Calu3 (cell line): Measurements from ENCODE around the gene MC5R. TPM values are rescaled to one million over a fixed set of nuclear protein-coding genes. Genes with fewer than 3 reads are reported as not detected.

ENCODE experiments used
- BruUV-seq: library from RNA; stranded (reverse); fragments of 400-500 nt; replicated peaks from 2 replicates; lab custom pipeline; 2021; lab: Mats Ljungman, UMichigan
- CTCF ChIA-PET: fragments of 300-600 bp; sonication (Branson Sonifier 250); formaldehyde crosslinking; loops from one replicate; lab custom pipeline; 2022; ENCODE audit warnings: antibody characterized with exemption; lab: Charles Lee
- DNase-seq: peaks from one replicate; pipeline ENCODE4 v3.0.0; 2022
- H3K27ac Mint-ChIP-seq: one replicate; pipeline ENCODE4 v1.8.0; 2022; ENCODE audit warnings: mixed read lengths; ENCODE audit not compliant: unreplicated experiment
- H3K27me3 Mint-ChIP-seq: one replicate; pipeline ENCODE4 v1.8.0; 2022; ENCODE audit warnings: mixed read lengths; ENCODE audit not compliant: unreplicated experiment
- H3K36me3 Mint-ChIP-seq: one replicate; pipeline ENCODE4 v1.8.0; 2022; ENCODE audit warnings: mild to moderate bottlenecking, moderate library complexity, mixed read lengths; ENCODE audit not compliant: insufficient read depth, unreplicated experiment
- H3K4me1 Mint-ChIP-seq: one replicate; pipeline ENCODE4 v1.8.0; 2022; ENCODE audit warnings: mild to moderate bottlenecking, low read depth, mixed read lengths; ENCODE audit not compliant: unreplicated experiment
- H3K4me3 Mint-ChIP-seq: one replicate; pipeline ENCODE4 v1.8.0; 2022; ENCODE audit warnings: mild to moderate bottlenecking, low read depth, moderate library complexity, mixed read lengths; ENCODE audit not compliant: unreplicated experiment
- H3K9me3 Mint-ChIP-seq: one replicate; pipeline ENCODE4 v1.8.0; 2022; ENCODE audit warnings: low read depth, mixed read lengths; ENCODE audit not compliant: unreplicated experiment
- intact Hi-C: fragments of 100-400 bp; cut with micrococcal nuclease; formaldehyde crosslinking; loops from one replicate; pipeline ENCODE4 v1.10.0; 2022; ENCODE audit not compliant: unreplicated experiment
- total RNA-seq: library from RNA; stranded (reverse); gene quantifications from 2 replicates; pipeline ENCODE4 v1.2.3, GENCODE V29; 2022
- TF ChIP-seq, protein P1 (sequence below): fragments of 200-600 bp; IDR thresholded peaks from one replicate; pipeline ENCODE4 v1.8.0; 2022; ENCODE audit warnings: antibody characterized with exemption; ENCODE audit not compliant: unreplicated experiment

The MC5R gene
- total RNA-seq, 1 experiment from 2014 or later: not detected

- H3K9me3 Mint-ChIP-seq: no peaks in the 10 kb centered on the region
- H3K27me3 Mint-ChIP-seq: no peaks in the 10 kb centered on the region
- peak overlapping the region; percentile 30 for H3K27ac Mint-ChIP-seq
- TF ChIP-seq, protein P1, sequence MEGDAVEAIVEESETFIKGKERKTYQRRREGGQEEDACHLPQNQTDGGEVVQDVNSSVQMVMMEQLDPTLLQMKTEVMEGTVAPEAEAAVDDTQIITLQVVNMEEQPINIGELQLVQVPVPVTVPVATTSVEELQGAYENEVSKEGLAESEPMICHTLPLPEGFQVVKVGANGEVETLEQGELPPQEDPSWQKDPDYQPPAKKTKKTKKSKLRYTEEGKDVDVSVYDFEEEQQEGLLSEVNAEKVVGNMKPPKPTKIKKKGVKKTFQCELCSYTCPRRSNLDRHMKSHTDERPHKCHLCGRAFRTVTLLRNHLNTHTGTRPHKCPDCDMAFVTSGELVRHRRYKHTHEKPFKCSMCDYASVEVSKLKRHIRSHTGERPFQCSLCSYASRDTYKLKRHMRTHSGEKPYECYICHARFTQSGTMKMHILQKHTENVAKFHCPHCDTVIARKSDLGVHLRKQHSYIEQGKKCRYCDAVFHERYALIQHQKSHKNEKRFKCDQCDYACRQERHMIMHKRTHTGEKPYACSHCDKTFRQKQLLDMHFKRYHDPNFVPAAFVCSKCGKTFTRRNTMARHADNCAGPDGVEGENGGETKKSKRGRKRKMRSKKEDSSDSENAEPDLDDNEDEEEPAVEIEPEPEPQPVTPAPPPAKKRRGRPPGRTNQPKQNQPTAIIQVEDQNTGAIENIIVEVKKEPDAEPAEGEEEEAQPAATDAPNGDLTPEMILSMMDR: no peak
- DNase-seq: no peak
- H3K4me3 Mint-ChIP-seq: no peak overlapping the region
- peaks cover 10% of the 10 kb centered on the region for H3K36me3 Mint-ChIP-seq
- intact Hi-C loops: no loop called here
- CTCF ChIA-PET: no interaction called here
- no TSS peak for BruUV-seq
- peaks cover 35% of the 10 kb centered on the region for H3K4me1 Mint-ChIP-seq
Measured at GRCh38 chr18:13796515-13796914, 27.4 kb upstream of the MC5R start.

GRCh38 chr18:13797157-13797611 is 26.8 kb upstream of the MC5R start:
- intact Hi-C loops: no loop called here
- no TSS peak for BruUV-seq
- CTCF ChIA-PET: interaction anchor here (1.6 kb wide), 1 partner anchor 12 kb away, joined by 3 read pairs; no protein-coding TSS in a partner anchor
- H3K4me1 Mint-ChIP-seq: peaks cover 35% of the 10 kb centered on the region
- H3K36me3 Mint-ChIP-seq: peaks cover 10% of the 10 kb centered on the region
- H3K27me3 Mint-ChIP-seq: no peaks in the 10 kb centered on the region
- H3K27ac Mint-ChIP-seq: peak overlapping the region; percentile 30
- TF ChIP-seq, protein P1: no peak
- DNase-seq: peak; percentile 28
- H3K4me3 Mint-ChIP-seq: peak overlapping the region; percentile 12
- H3K9me3 Mint-ChIP-seq: no peaks in the 10 kb centered on the region

- no peaks in the 10 kb centered on the region for H3K9me3 Mint-ChIP-seq
- CTCF ChIA-PET: interaction anchor here (1.0 kb wide), 1 partner anchor 72 kb away, joined by 3 read pairs; no protein-coding TSS in a partner anchor
- no peak overlapping the region for H3K4me3 Mint-ChIP-seq
- no peaks in the 10 kb centered on the region for H3K27me3 Mint-ChIP-seq
- H3K4me1 Mint-ChIP-seq: peaks cover 35% of the 10 kb centered on the region
- no peak overlapping the region for H3K27ac Mint-ChIP-seq
- DNase-seq: no peak
- no TSS peak for BruUV-seq
- intact Hi-C loops: no loop called here
- TF ChIP-seq, protein P1: no peak
- peaks cover 10% of the 10 kb centered on the region for H3K36me3 Mint-ChIP-seq
Measured at GRCh38 chr18:13799396-13799795, 24.6 kb upstream of the MC5R start.

GRCh38 chr18:13800505-13801259 is 23.3 kb upstream of the MC5R start:
- peak overlapping the region; percentile 50 for H3K27ac Mint-ChIP-seq
- peaks cover 40% of the 10 kb centered on the region for H3K4me1 Mint-ChIP-seq
- peaks cover 4% of the 10 kb centered on the region for H3K9me3 Mint-ChIP-seq
- TF ChIP-seq, protein P1: peak; percentile 47
- CTCF ChIA-PET: interaction anchor here (0.7 to 0.8 kb wide), 2 partner anchors 10 to 206 kb away, joined by 3 to 4 read pairs; no protein-coding TSS in a partner anchor
- H3K27me3 Mint-ChIP-seq: no peaks in the 10 kb centered on the region
- peak; percentile 90 for DNase-seq
- peaks cover 10% of the 10 kb centered on the region for H3K36me3 Mint-ChIP-seq
- intact Hi-C loops: loop anchor here (1.0 to 5.0 kb wide), 4 partner anchors 74 to 663 kb away; partner anchors contain the start of genes FAM210A and RNMT
- peak overlapping the region; percentile 71 for H3K4me3 Mint-ChIP-seq
- BruUV-seq: no TSS peak
